Esophagus squamous epithelium (tissue), 5 donors: Measurements from ENCODE around the gene C4orf54. TPM values are rescaled to one million over a fixed set of nuclear protein-coding genes. Genes with fewer than 3 reads are reported as not detected.

ENCODE experiments used
- DNase-seq: peaks from one replicate; lab custom pipeline; 2025; lab: John Stamatoyannopoulos, UW
- H3K27ac ChIP-seq, 4 donors: fragments of 200-600 bp; sonication (generic); one replicate each; pipeline ENCODE4 v1.5.1; 2016 to 2019; ENCODE audit warnings: mild to moderate bottlenecking in 1 of 4
- H3K27me3 ChIP-seq, 4 donors: fragments of 200-600 bp; sonication (generic); 1 replicate in 3 of 4; 2 replicates in 1 of 4; pipeline versions ENCODE4 v1.5.1 to v1.6.0; 2017 to 2021; ENCODE audit warnings: antibody characterized with exemption in 1 of 4
- H3K36me3 ChIP-seq, 3 donors: fragments of 200-600 bp; sonication (generic); one replicate each; pipeline ENCODE4 v1.5.1; 2016 to 2019
- H3K4me1 ChIP-seq, 3 donors: fragments of 200-600 bp; sonication (generic); one replicate each; pipeline ENCODE4 v1.5.1; 2017 to 2019
- H3K4me3 ChIP-seq, 4 donors: fragments of 200-600 bp; sonication (generic); 1 replicate in 3 of 4; 2 replicates in 1 of 4; pipeline ENCODE4 v1.5.1; 2016 to 2019; ENCODE audit warnings: mild to moderate bottlenecking in 2 of 4, moderate library complexity in 1 of 4
- H3K9me3 ChIP-seq, 3 donors: fragments of 200-600 bp; sonication (generic); one replicate each; pipeline ENCODE4 v1.5.1; 2016 to 2019
- CTCF ChIP-seq, 6 experiments: fragments of 450-650 bp in 4 of 6; fragments of 200-600 bp in 2 of 6; sonication (generic) in 2 of 6; IDR thresholded peaks; one replicate each; pipeline ENCODE4 v1.5.1; 2016 to 2019; ENCODE audit warnings: antibody characterized with exemption in 6 of 6, mild to moderate bottlenecking in 4 of 6, moderate library complexity in 4 of 6
- POLR2A ChIP-seq, 4 donors: fragments of 450-650 bp; IDR thresholded peaks; one replicate each; pipeline ENCODE4 v1.6.1; 2017; ENCODE audit warnings: antibody characterized with exemption in 4 of 4, mild to moderate bottlenecking in 4 of 4, moderate library complexity in 3 of 4
- WGBS, 2 donors: methylation state at CpG; one replicate each; pipeline ENCODE4 v1.1.5; 2018; 5-methylcytosine and 5-hydroxymethylcytosine counted together
- intact Hi-C: fragments of 100-400 bp; cut with DNase I; formaldehyde crosslinking; loops from one replicate; pipeline ENCODE4 v1.15.0; 2022
- total RNA-seq, 4 donors: library from RNA; depleted of rRNA; stranded (reverse); fragments of >200 nt; gene quantifications; one replicate each; pipeline ENCODE4 v1.1.0, GENCODE V29; 2016
- donor health status: DM: yes; HTN: yes; CAD: no.

The C4orf54 gene
- total RNA-seq, 4 donors from 2014 or later, result under 0.01 TPM; not detected in 3

- DNase-seq, result no peak
- TF ChIP-seq CTCF (IDR thresholded peaks at IDR 0.05) (no peak), POLR2A (IDR thresholded peaks at IDR 0.05) (no peak)
Measured at GRCh38 chr4:99645638-99646037, 12.0 kb downstream of the C4orf54 start.

GRCh38 chr4:99645036-99645435, 12.6 kb downstream of the C4orf54 start:
- 78 to 82% methylated on average over 1 of the region's 1 CpG for WGBS, 2 donors

More at GRCh38 chr4:99645638-99646037, 12.0 kb downstream of the C4orf54 start:
- peaks cover 0 to 4% (median 0%) of the 10 kb centered on the region in 4 donors for H3K27me3 ChIP-seq
- H3K27ac ChIP-seq, result peak overlapping the region in 1 of 4 donors; percentile 23
- intact Hi-C loops, result no loop called here
- no peaks in the 10 kb centered on the region for H3K9me3 ChIP-seq
- H3K4me3 ChIP-seq, result no peak overlapping the region
- H3K4me1 ChIP-seq, result peaks cover 0 to 12% (median 0%) of the 10 kb centered on the region in 3 donors
- H3K36me3 ChIP-seq, result no peaks in the 10 kb centered on the region

GRCh38 chr4:99644453-99644852, 13.2 kb downstream of the C4orf54 start:
- no peak overlapping the region for H3K27ac ChIP-seq
- no peaks in the 10 kb centered on the region for H3K9me3 ChIP-seq
- TF ChIP-seq CTCF (IDR thresholded peaks at IDR 0.05) (no peak), POLR2A (IDR thresholded peaks at IDR 0.05) (no peak)
- WGBS, 2 donors, result 67 to 69% methylated on average over 5 of the region's 5 CpGs
- H3K36me3 ChIP-seq, result no peaks in the 10 kb centered on the region
- H3K27me3 ChIP-seq, result no peaks in the 10 kb centered on the region
- intact Hi-C loops, result no loop called here
- H3K4me3 ChIP-seq, result no peak overlapping the region
- no peak for DNase-seq
- H3K4me1 ChIP-seq, result peaks cover 0 to 12% (median 0%) of the 10 kb centered on the region in 3 donors

More at GRCh38 chr4:99645036-99645435, 12.6 kb downstream of the C4orf54 start:
- Histone ChIP-seq H3K36me3 (no peaks in the 10 kb centered on the region), H3K27ac (no peak overlapping the region), H3K9me3 (no peaks in the 10 kb centered on the region), H3K27me3 (no peaks in the 10 kb centered on the region), H3K4me3 (no peak overlapping the region), H3K4me1 (peaks cover 0 to 12% (median 0%) of the 10 kb centered on the region in 3 donors)
- no peak for TF ChIP-seq POLR2A (IDR thresholded peaks at IDR 0.05)
- no peak for TF ChIP-seq CTCF (IDR thresholded peaks at IDR 0.05)
- DNase-seq, result no peak
- intact Hi-C loops, result no loop called here

GRCh38 chr4:99642725-99643489, 14.7 kb downstream of the C4orf54 start:
- TF ChIP-seq POLR2A (IDR thresholded peaks at IDR 0.05) (no peak), CTCF (IDR thresholded peaks at IDR 0.05) (no peak)
- H3K36me3 ChIP-seq, result no peaks in the 10 kb centered on the region
- intact Hi-C loops, result no loop called here
- no peak for DNase-seq
- no peak overlapping the region for H3K4me3 ChIP-seq
- H3K4me1 ChIP-seq, result peaks cover 0 to under 1% (median 0%) of the 10 kb centered on the region in 3 donors
- peak overlapping the region in 3 of 4 donors; percentile 25 to 45 (median 38) for H3K27ac ChIP-seq
- no peaks in the 10 kb centered on the region for H3K27me3 ChIP-seq
- no peaks in the 10 kb centered on the region for H3K9me3 ChIP-seq
- WGBS, 2 donors, result 52 to 68% methylated on average over 6 to 7 of the region's 7 CpGs

GRCh38 chr4:99640676-99641075, 17.0 kb downstream of the C4orf54 start:
- no peaks in the 10 kb centered on the region for H3K27me3 ChIP-seq
- no peak for DNase-seq
- intact Hi-C loops, result no loop called here
- no peak overlapping the region for H3K4me3 ChIP-seq
- H3K9me3 ChIP-seq, result no peaks in the 10 kb centered on the region
- TF ChIP-seq POLR2A (IDR thresholded peaks at IDR 0.05) (no peak), CTCF (IDR thresholded peaks at IDR 0.05) (no peak)
- H3K36me3 ChIP-seq, result no peaks in the 10 kb centered on the region
- WGBS, 2 donors, result 44 to 58% methylated on average over 2 of the region's 2 CpGs
- H3K4me1 ChIP-seq, result no peaks in the 10 kb centered on the region
- no peak overlapping the region for H3K27ac ChIP-seq
